ENCODE results near the gene CTDSPL. TPM values are rescaled to one million over a fixed set of nuclear protein-coding genes. Genes with fewer than 3 reads are reported as not detected.

The CTDSPL gene
- total and polyA plus RNA-seq, 2 of the 8 experiments (the other 6 are each of a cell fraction or from before 2014, with no cell fraction given) = 20.3 to 42.2 TPM

DNA sequence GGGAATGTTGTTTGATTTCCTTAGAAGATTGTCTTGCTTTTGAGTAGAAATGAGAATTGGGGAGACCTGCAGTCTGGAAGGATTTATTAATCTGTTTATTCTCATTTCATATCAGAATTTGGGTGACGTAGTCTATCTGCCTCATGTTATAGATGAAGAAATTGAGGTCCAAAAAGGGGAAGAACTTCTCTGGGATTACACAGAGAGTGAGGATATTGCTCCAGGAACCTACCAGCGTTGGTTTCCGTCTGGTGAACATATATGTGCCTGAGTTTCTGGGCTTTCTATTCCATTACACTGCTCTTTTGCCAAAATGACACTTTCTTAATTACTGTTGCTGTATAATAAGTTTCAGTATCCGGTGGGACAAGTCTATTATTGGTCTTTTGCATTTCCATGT lies 51.8 kb downstream of the CTDSPL start:
- TF ChIP-seq SIRT6 (IDR thresholded peaks at IDR 0.05; ENCODE audit: low read length) = no peak
- Histone ChIP-seq H3K79me2 (ENCODE audit: control insufficient read depth in 1 of 2, insufficient read depth in 2 of 2, low read length in 2 of 2) (0 out of 4 replicates have a peak, but pooled peaks cover 0 to 3% of the 10 kb centered on the region in 2 experiments), H3K56ac (replicated peaks; ENCODE audit: insufficient read length, low read depth, low read length) (no peak overlapping the region), H3K23ac (ENCODE audit: insufficient read length) (no peak overlapping the region), H3K4me3 (ENCODE audit: extremely low read depth in 1 of 4, insufficient read depth in 2 of 4, low read depth in 3 of 4, low read length in 4 of 4) (no peak overlapping the region), H2BK5ac (ENCODE audit: low read depth, low read length) (no peak overlapping the region), H2BK12ac (ENCODE audit: low read depth, low read length) (no peak overlapping the region), H2BK20ac (ENCODE audit: low read length) (no peak overlapping the region), H3K9ac (replicated peaks in 1 of 4; ENCODE audit: extremely low read depth in 1 of 4, low read depth in 3 of 4, low read length in 3 of 4) (no peak overlapping the region), H3K27me3 (replicated peaks in 1 of 4; ENCODE audit: control insufficient read depth in 3 of 4, extremely low read depth in 1 of 4, insufficient read depth in 3 of 4, low read length in 3 of 4) (no peaks in the 10 kb centered on the region), H3K4me2 (ENCODE audit: insufficient read depth in 1 of 2, low read depth in 2 of 2, low read length in 2 of 2) (no peak overlapping the region), H2AK5ac (ENCODE audit: low read depth, low read length) (no peak overlapping the region), H3K18ac (ENCODE audit: extremely low read depth, low read length) (no peak overlapping the region), H4K20me1 (replicated peaks in 1 of 2; ENCODE audit: control insufficient read depth in 1 of 2, insufficient read depth in 2 of 2, low read length in 2 of 2) (peaks cover 0 to 2% of the 10 kb centered on the region in 2 experiments), H4K91ac (replicated peaks; ENCODE audit: insufficient read length, low read length) (no peak overlapping the region), H3K4ac (replicated peaks; ENCODE audit: insufficient read length, low read depth, low read length) (no peak overlapping the region), H4K8ac (ENCODE audit: extremely low read depth, insufficient read depth, low read length) (no peak overlapping the region), H3K27ac (ENCODE audit: low read depth, low read length) (no peak overlapping the region), H2AFZ (ENCODE audit: low read length) (no peak overlapping the region), H3K23me2 (ENCODE audit: low read depth, low read length) (no peaks in the 10 kb centered on the region), H2BK15ac (ENCODE audit: low read length) (no peak overlapping the region), H4K5ac (ENCODE audit: insufficient read length, low read depth, low read length) (no peak overlapping the region), H3K36me3 (ENCODE audit: control insufficient read depth in 2 of 4, insufficient read depth in 4 of 4, low read length in 3 of 4) (no peaks in the 10 kb centered on the region), H2BK120ac (replicated peaks; ENCODE audit: low read depth, low read length) (no peak overlapping the region), H3K79me1 (ENCODE audit: low read depth, low read length) (no peaks in the 10 kb centered on the region), H3K4me1 (replicated peaks in 1 of 4; ENCODE audit: control insufficient read depth in 3 of 4, insufficient read depth in 4 of 4, low read length in 3 of 4) (no peaks in the 10 kb centered on the region; a peak in 1 of 7 replicates), H3K9me3 (ENCODE audit: insufficient read depth in 2 of 2, low read depth in 1 of 2, low read length in 1 of 2) (no peaks in the 10 kb centered on the region), H3K14ac (ENCODE audit: insufficient read length) (no peak overlapping the region)
- no peak for FAIRE-seq
- CTCF ChIA-PET (ENCODE audit: partially characterized antibody) = interaction anchor here (0.7 kb wide), 1 partner anchor 92 kb away, joined by 3 read pairs; no protein-coding TSS in a partner anchor
- DNase-seq (ENCODE audit: low read depth in 1 of 2, low spot score in 2 of 2) = no peak
- 94% methylated on average over 4 of the region's 4 CpGs; no CpG with 5 or more reads in 1 of the 2 experiments for WGBS, 2 experiments (ENCODE audit: extremely low coverage in 1 of 2, insufficient coverage in 1 of 2, insufficient read length in 1 of 2, insufficient replicate concordance in 2 of 2, low coverage in 1 of 2, low lambda C conversion rate in 2 of 2, missing lambda C conversion rate in 1 of 2)
- POLR2A ChIA-PET (ENCODE audit: partially characterized antibody) = no interaction called here
